ENCODE measurements around the gene OR5I1.
"Not testable (repeated sequence)": the region's sequence is repeated elsewhere in the genome, so short reads cannot be mapped to it uniquely, and the experiment has no call there.

The OR5I1 gene

DNA sequence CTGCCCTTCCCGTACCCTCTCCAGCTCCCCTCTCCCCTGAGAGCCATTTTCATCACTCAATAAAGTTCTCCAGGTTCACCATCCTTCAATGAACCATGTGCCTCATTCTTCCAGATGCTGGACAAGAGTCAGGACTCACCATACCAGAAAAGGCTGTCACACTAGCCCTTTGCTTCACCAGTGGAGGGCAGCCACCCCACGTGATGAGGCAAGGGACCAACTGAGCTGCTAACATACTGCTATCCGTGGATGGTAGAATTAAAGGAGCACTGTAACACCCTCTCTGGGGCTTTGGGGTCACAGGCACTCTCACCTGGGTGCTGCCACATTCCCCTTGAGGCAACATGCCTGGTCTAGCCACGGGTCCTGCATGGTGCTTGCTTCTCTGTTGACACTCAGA is 13.1 kb upstream of the OR5I1 start:
- in situ Hi-C loops (cut with MboI; ENCODE audit: low sequenced_read_pairs, unreplicated experiment), result loop anchor here (25.0 kb wide), 1 partner anchor 838 kb away; no protein-coding TSS in a partner anchor
- TF ChIP-seq, protein P1, sequence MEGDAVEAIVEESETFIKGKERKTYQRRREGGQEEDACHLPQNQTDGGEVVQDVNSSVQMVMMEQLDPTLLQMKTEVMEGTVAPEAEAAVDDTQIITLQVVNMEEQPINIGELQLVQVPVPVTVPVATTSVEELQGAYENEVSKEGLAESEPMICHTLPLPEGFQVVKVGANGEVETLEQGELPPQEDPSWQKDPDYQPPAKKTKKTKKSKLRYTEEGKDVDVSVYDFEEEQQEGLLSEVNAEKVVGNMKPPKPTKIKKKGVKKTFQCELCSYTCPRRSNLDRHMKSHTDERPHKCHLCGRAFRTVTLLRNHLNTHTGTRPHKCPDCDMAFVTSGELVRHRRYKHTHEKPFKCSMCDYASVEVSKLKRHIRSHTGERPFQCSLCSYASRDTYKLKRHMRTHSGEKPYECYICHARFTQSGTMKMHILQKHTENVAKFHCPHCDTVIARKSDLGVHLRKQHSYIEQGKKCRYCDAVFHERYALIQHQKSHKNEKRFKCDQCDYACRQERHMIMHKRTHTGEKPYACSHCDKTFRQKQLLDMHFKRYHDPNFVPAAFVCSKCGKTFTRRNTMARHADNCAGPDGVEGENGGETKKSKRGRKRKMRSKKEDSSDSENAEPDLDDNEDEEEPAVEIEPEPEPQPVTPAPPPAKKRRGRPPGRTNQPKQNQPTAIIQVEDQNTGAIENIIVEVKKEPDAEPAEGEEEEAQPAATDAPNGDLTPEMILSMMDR (IDR thresholded peaks at IDR 0.05; ENCODE audit: borderline replicate concordance, control extremely low read depth, extremely low read depth, insufficient read depth, missing control alignments), result no peak
- no peak for DNase-seq (ENCODE audit: low spot score)

GRCh38 chr11:55942785-55943392 is 6.7 kb upstream of the OR5I1 start:
- peak; percentile 13 for DNase-seq (ENCODE audit: low spot score)
- in situ Hi-C loops (cut with MboI; ENCODE audit: low sequenced_read_pairs, unreplicated experiment), result loop anchor here (25.0 kb wide), 1 partner anchor 844 kb away; no protein-coding TSS in a partner anchor
- TF ChIP-seq, protein P1 (IDR thresholded peaks at IDR 0.05; ENCODE audit: borderline replicate concordance, control extremely low read depth, extremely low read depth, insufficient read depth, missing control alignments), result peak; percentile 28

DNA sequence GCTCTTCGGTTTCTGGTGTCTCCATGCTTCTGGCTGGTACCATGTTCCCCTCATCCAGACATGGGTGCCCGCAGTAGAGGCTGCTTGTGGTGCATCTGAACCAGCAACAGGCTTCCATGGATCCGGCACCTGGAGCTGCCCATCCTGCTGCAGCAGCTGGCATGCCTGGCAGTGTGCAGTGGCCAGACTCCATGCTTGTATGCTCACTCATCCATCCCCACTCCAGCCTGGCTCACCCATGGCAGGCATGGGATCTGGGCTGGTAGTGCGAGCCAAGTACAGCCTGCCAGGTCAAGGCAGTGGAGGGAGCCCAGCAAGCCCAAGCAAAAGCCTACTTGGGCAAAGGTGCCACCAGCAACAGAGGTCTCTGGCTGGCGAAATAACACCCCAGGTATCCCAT is 15.7 kb downstream of the OR5I1 start:
- TF ChIP-seq, protein P1 (IDR thresholded peaks at IDR 0.05; ENCODE audit: borderline replicate concordance, control extremely low read depth, extremely low read depth, insufficient read depth, missing control alignments), result no peak
- no peak for DNase-seq (ENCODE audit: low spot score)
- in situ Hi-C loops (cut with MboI; ENCODE audit: low sequenced_read_pairs, unreplicated experiment), result no loop called here

DNA sequence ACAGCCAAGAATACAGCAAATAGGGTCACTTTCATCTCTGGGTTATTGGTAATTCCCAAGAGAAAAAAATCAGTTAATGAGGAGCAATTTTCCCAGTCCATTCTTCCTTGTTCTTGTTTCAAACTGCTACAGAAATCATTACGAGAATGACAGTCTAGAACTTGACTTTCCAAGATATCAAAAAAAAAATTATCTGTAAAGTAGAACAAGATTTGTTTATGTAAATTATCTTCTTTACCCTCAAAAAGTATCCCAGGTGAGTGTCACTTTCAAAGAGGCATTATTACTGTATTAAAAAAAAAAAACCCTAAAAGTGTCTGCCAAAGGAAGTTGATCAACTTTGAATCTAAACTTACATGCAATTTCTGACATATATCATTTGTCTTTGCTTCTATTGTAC is 21.7 kb downstream of the OR5I1 start, which contains the start of gene OR5W2:
Gene OR5W2 (minus strand): TSS at position 101 of the 400 bp plus-strand sequence. CDS start 0 bp downstream, at position 101.
- in situ Hi-C loops (cut with MboI; ENCODE audit: low sequenced_read_pairs, unreplicated experiment), result no loop called here
- no peak for DNase-seq (ENCODE audit: low spot score)
- TF ChIP-seq, protein P1 (IDR thresholded peaks at IDR 0.05; ENCODE audit: borderline replicate concordance, control extremely low read depth, extremely low read depth, insufficient read depth, missing control alignments), result no peak

GRCh38 chr11:55902308-55902707 is 33.9 kb downstream of the OR5I1 start:
- in situ Hi-C loops (cut with MboI; ENCODE audit: low sequenced_read_pairs, unreplicated experiment), result no loop called here
- TF ChIP-seq, protein P1 (IDR thresholded peaks at IDR 0.05; ENCODE audit: borderline replicate concordance, control extremely low read depth, extremely low read depth, insufficient read depth, missing control alignments), result no peak
- no peak for DNase-seq (ENCODE audit: low spot score)

GRCh38 chr11:55895216-55895615 is 41.0 kb downstream of the OR5I1 start:
- TF ChIP-seq, protein P1 (IDR thresholded peaks at IDR 0.05; ENCODE audit: borderline replicate concordance, control extremely low read depth, extremely low read depth, insufficient read depth, missing control alignments), result no peak
- in situ Hi-C loops (cut with MboI; ENCODE audit: low sequenced_read_pairs, unreplicated experiment), result no loop called here
- no peak for DNase-seq (ENCODE audit: low spot score)

GRCh38 chr11:55885481-55885880 is 50.7 kb downstream of the OR5I1 start:
- DNase-seq (ENCODE audit: low spot score); in situ Hi-C loops (cut with MboI; ENCODE audit: low sequenced_read_pairs, unreplicated experiment): not testable (repeated sequence)

Measured in GM13976 (cell line).